GM12891 (cell line): ENCODE measurements around the gene TMEM45B.

Experiments
- PAX5 ChIP-seq: IDR thresholded peaks from 2 replicates; pipeline ENCODE4 v1.6.1; 2011; ENCODE audit warnings: low read length, moderate library complexity, mild to moderate bottlenecking; ENCODE audit not compliant: insufficient read depth, severe bottlenecking
- POLR2A ChIP-seq: IDR thresholded peaks from 2 replicates; pipeline ENCODE4 v1.6.1; 2011; ENCODE audit warnings: low read depth, low read length, control low read depth
- POLR2AphosphoS5 ChIP-seq: IDR thresholded peaks from 2 replicates; pipeline ENCODE4 v1.6.1; 2011; ENCODE audit warnings: low read depth, low read length, control low read depth
- POU2F2 ChIP-seq: IDR thresholded peaks from 2 replicates; pipeline ENCODE4 v1.6.1; 2011; ENCODE audit warnings: low read depth, mild to moderate bottlenecking, control low read depth, low read length, moderate library complexity
- TAF1 ChIP-seq: IDR thresholded peaks from 2 replicates; pipeline ENCODE4 v1.6.1; 2011; ENCODE audit warnings: low read depth, low read length, control low read depth

GRCh38 chr11:129803533-129803932 is 12.1 kb upstream of the TMEM45B start:
- TF ChIP-seq POLR2AphosphoS5, result no peak
- TF ChIP-seq POLR2A, result no peak
- TF ChIP-seq TAF1, result no peak
- no peak for TF ChIP-seq PAX5
- no peak for TF ChIP-seq POU2F2
